AG09309 (cell line): ENCODE results near the gene VIPR1.

Experiments used
- DNase-seq: peaks from one replicate; pipeline ENCODE4 v3.0.0-alpha.2; 2010; ENCODE audit warnings: low read depth
- H3K4me3 ChIP-seq: 2 replicates; pipeline ENCODE4 v1.5.1; 2011; ENCODE audit warnings: mild to moderate bottlenecking, low read depth, low read length, moderate library complexity; ENCODE audit not compliant: control insufficient read depth
- TF ChIP-seq, protein P1 (sequence below): IDR thresholded peaks from 2 replicates; pipeline ENCODE4 v1.5.1; 2011; ENCODE audit warnings: mild to moderate bottlenecking, low read depth, low read length, inconsistent platforms; ENCODE audit not compliant: insufficient read depth, control insufficient read depth; ENCODE audit errors: missing control alignments

The VIPR1 gene

GRCh38 chr3:42526616-42527367 lies 24.3 kb downstream of the VIPR1 start:
- TF ChIP-seq, protein P1, sequence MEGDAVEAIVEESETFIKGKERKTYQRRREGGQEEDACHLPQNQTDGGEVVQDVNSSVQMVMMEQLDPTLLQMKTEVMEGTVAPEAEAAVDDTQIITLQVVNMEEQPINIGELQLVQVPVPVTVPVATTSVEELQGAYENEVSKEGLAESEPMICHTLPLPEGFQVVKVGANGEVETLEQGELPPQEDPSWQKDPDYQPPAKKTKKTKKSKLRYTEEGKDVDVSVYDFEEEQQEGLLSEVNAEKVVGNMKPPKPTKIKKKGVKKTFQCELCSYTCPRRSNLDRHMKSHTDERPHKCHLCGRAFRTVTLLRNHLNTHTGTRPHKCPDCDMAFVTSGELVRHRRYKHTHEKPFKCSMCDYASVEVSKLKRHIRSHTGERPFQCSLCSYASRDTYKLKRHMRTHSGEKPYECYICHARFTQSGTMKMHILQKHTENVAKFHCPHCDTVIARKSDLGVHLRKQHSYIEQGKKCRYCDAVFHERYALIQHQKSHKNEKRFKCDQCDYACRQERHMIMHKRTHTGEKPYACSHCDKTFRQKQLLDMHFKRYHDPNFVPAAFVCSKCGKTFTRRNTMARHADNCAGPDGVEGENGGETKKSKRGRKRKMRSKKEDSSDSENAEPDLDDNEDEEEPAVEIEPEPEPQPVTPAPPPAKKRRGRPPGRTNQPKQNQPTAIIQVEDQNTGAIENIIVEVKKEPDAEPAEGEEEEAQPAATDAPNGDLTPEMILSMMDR = no peak
- no peak for DNase-seq

GRCh38 chr3:42527368-42527917 lies 25.0 kb downstream of the VIPR1 start:
- no peak overlapping the region for H3K4me3 ChIP-seq
- DNase-seq = no peak
- TF ChIP-seq, protein P1 = no peak

More at GRCh38 chr3:42526616-42527367, 24.3 kb downstream of the VIPR1 start:
- H3K4me3 ChIP-seq = no peak overlapping the region

DNA sequence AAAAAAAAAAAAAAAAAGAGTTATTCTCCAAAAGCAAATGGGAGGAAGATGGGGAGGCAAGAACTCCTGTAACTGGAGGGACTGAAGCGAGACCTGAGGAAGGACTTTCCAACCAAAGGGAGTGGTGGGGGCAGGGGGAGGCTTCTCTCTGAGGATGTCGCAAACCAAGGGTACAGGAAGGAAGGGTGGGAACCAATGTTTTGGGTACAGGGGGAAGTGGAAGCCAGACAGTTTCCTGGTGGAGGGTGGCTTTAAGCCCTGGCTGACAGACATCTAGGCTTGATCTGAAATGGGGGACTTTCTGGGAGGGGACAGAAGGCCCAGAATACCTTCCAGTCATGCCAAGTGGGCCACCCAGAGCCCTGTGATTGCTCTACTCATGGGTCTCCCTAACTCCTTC lies 27.0 kb downstream of the VIPR1 start:
- DNase-seq = no peak
- no peak overlapping the region for H3K4me3 ChIP-seq
- TF ChIP-seq, protein P1 = no peak

GRCh38 chr3:42530073-42530472 lies 27.6 kb downstream of the VIPR1 start:
- DNase-seq = no peak
- no peak overlapping the region for H3K4me3 ChIP-seq
- TF ChIP-seq, protein P1 = no peak

- TF ChIP-seq, protein P1 = no peak
- no peak for DNase-seq
- H3K4me3 ChIP-seq = no peak overlapping the region
These were observed 29.0 kb downstream of the VIPR1 start for GRCh38 chr3:42531470-42531869.

GRCh38 chr3:42532229-42532628 lies 29.8 kb downstream of the VIPR1 start:
- H3K4me3 ChIP-seq = no peak overlapping the region
- TF ChIP-seq, protein P1 = no peak
- DNase-seq = no peak
